HG02885 (cell line): ENCODE results near the gene MVD.

Experiments used
- ATAC-seq: cut with Tn5 transposase; IDR thresholded peaks from one replicate; pipeline ENCODE4 v1.9.1; 2021; ENCODE audit warnings: mild to moderate bottlenecking; ENCODE audit not compliant: unreplicated experiment, poor library complexity

MVD gene

DNA sequence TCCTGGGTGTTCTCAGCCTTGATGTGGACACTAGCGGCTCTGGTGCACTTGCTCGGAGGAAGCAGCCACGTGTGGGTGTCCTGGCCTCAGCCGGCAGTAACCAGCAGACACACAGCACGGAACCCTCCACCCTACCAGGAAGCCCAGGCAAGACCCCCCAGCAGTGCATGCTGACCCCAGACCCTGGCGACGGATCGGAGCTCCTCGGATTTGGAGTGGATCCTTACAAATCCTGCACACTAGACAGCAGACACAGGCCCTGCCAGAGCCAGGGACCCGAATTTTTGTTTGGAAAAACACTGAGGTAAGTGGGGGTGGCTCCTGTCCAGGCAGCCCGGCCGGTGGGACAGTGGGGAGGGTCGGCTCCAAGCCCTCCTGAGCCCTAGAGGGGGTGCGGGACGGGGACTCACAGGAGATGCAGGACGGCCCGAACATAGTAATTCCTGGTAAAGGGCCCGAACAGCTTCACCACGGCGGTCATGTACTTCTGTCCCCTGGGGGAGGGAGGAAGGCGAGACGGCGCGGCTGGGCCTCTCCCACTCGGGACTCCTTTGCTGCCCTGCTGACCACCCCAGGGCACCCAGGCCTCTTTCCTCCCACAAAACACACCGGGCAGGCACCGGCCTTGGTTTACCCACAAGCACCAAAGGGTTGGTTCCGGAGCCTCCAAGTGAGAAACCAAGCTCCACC, 16.4 kb downstream of the MVD start:
- no peak for ATAC-seq

DNA sequence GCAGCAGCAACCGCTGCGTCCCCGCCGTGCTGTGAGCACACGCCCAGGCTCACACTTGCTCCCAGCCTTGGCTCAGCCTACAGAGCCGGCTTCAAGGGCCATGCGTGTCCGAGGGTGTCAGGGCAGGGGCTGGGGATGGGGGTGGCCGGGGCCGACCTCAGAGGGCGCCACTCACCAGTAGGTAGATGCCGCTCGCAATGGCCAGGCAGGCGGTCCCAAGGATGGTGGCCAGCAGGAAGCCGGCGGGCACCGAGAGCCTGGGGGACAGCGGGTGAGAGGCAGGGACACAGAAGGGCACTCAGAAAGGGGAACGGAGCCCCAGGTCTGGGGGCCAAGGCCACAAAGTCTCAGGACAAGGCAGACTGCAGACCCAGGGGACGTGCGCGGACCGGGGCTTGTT, 16.9 kb downstream of the MVD start:
- ATAC-seq: no peak

DNA sequence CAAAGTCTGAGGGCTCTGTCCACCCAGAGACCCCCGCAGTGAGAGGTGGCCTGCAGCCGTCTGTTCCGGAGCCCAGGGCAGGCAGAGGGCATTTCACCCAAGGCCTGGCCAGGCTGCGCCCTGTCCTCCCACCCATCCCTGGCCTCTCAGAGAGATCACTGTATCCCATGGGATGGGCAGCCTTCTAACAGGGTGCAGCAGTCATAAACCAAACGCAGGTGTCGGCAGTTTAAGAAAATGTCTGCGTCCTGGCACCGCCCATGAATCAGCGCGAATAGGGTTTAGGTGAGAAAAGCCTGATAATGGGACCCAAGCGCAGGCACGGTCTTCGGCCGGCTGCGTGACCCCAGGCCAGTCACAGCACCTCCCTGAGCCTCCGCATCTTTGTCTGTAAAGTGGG, 17.4 kb downstream of the MVD start:
- no peak for ATAC-seq

DNA sequence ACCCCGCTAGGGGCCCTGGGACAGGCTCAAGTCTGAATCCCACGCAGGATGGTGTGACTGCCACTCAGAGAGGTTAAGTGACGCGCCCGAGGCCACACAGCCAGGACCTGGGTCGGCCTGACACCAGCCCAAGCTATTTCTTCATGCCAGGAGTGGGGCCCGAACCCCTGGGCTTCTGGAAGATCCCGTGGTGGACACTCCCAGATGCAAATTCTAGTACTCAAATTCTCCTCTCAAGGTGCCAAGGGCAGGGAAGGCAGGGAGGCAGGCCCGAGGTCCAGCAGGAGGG, 19.3 kb downstream of the MVD start:
- no peak for ATAC-seq

DNA sequence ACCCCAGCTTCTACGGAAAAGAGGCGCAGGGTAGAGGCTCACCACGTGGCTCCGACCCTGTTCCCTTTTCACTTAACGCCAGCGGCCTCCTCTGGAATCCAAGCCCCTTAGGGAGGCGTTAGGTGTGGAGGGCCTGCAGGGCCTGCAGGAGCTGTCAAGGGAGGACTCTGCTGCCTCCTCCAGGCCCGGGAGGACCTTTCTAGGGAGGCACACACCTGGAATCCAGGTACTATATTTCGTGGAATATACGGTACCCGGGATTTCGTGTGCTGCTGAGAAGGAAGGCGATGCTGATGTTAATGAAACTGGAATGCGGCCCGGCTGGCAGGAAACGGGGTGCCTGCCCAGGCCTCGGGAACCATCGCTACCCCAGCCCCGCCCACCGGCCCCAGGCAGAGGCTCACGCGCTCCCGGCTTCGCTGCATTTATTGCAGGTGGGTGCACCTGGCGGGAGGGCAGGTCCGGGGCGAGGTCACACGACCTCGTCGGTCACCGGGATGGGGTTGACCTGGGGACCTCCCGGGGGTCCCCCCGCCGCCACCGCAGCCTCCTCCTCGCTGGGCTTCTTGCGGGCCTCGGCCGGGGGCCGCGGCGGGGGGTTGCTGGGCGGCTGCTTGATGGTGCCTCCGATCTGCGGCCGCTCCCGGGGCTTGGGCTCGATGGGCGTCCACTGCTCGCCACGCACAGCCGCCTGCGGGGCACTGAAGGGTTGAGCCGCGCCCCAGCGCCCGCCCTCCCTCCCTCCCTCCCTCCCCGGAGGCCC, 19.8 kb downstream of the MVD start:
- no peak for ATAC-seq

DNA sequence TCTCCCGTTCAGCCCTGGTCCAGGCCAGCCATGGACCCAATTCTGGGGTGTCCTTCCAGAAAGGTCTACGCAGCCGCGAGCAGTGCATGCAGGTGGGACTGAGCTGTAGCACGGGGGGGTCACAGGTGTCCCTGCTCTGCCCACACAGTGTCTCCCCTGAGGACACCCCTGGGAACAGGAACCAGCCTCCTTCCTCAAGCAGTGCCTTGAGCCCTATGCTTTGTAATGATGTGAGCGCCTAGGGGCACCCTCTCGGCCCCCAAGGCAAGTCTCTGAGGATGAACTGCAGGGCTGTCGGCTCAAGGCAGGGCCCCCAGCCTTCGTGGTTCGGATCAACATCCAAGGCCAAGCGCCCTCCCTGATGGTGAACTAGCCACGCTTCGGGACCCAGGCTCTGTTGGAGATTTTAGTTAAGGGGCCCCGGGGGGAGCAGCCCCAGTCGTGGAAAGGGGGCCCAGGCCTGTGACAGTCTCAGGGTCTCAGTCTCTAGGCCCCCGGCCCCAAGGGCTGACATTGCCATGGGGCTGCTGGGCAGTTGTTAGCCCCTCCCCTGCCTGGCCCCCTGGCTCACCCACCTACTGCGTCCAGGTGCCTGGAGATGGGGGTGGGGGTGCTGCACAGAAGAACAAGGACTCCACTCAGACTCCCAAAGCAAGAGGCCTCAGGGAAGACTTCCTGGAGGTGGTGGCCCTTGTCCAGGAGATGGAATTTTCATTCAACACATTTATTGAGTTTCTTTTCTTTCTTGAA, 22.2 kb downstream of the MVD start:
- ATAC-seq: no peak

DNA sequence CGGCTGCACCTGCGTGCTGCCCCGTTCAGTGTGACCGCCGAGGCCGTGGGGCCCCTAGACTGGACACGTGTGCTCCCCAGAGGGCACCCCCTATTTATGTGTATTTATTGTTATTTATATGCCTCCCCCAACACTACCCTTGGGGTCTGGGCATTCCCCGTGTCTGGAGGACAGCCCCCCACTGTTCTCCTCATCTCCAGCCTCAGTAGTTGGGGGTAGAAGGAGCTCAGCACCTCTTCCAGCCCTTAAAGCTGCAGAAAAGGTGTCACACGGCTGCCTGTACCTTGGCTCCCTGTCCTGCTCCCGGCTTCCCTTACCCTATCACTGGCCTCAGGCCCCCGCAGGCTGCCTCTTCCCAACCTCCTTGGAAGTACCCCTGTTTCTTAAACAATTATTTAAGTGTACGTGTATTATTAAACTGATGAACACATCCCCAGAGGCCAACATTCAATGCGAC, 22.8 kb downstream of the MVD start:
- ATAC-seq: no peak

DNA sequence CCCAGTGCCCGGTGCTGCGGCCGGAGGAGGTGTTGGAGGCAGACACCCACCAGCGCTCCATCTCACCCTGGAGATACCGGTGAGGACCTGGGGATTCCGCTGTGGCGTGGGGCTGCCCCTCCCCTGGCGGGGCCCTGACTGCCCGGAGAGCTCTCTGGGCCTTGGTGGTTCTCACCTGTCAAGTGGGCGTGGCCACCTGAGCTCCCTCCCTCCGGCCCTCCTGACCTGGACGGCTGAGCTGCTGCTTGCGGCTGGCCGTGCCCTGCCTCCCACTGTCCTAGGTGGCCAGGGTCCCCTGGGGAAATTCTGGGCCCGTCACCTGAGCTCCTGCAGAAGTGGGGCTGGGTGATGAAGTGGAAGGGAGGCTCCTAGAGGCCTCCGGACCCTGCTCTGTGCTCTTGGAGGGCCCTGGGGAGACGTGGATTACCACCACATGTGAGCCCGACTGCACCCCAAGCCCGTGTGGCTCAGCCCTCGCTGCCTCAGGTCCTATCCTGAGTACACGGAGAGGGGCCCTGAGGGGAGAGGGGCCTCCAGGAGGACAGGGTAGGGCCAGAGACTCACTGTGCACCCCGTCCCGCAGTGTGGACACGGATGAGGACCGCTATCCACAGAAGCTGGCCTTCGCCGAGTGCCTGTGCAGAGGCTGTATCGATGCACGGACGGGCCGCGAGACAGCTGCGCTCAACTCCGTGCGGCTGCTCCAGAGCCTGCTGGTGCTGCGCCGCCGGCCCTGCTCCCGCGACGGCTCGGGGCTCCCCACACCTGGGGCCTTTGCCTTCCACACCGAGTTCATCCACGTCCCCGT, 23.5 kb downstream of the MVD start:
- ATAC-seq: no peak

DNA sequence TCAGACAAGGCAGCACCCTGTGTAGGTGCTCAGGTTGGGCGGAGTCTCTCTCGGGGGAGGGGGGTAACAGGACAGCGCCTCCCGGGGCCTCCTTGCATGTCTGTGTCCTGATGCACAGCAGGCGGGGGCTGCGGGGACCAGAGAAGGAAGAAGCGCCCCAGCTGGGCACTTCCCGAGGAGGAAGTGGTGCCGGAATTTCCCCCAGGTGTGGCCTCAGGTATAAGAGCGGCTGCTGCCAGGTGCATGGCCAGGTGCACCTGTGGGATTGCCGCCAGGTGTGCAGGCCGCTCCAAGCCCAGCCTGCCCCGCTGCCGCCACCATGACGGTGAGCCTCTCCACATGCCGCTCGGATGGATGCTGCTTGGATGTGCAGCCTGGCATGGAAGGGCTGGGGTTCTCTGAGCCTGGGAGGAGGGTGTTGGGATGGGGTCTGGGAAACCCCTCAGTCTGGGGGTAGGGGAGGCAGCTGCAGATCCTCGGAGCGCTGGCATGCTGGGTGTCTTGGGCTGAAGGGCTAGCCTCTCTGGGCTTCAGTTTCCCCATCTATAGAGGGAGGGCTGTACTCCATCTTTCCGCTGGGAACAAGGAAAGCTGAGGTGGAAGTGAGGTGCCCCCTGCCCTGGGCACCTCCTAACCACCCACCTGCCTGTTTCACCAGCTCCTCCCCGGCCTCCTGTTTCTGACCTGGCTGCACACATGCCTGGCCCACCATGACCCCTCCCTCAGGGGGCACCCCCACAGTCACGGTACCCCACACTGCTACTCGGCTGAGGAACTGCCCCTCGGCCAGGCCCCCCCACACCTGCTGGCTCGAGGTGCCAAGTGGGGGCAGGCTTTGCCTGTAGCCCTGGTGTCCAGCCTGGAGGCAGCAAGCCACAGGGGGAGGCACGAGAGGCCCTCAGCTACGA, 24.3 kb downstream of the MVD start, which contains the start of gene IL17C:
TSS of gene IL17C (plus strand) at position 250 of the 908 bp plus-strand sequence. CDS start at position 320, 70 bp downstream.
- ATAC-seq: no peak

DNA sequence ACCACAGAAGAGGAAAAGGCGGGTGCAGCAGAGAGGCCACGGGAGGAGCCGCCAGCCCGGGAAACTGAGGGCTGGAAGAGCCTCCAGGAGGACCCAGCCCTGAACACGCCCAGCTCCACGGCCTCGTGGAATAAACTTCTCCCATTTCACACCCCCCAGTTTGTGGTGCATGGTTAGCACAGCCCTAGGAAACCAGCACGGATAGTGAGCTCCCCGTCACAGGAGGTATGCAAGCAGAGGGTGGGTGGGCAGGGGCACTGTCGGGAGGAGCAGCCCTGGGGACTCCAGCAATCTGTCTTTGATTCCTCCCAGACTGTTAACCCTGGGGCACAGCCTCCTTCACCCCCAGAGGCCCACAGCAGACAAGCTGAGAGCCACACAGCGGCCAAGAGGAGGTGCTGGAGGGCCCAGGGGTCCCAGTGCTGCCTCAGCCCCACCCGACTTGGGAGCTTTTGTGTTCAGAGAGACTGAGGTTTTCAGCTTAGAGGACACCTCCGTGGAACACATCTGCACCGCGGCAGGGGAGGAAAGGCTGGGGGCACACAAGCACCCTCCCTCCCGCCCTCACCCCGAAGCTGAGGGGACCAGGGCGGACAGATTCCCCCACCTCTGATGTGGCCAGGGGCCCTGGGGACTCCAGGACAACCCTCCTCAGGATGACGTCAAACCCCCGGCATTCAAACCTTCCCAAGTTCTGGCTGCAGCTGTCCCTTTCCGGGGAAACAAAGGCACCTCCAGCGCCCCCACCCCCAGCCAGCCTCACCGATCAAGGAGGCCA, 26.2 kb downstream of the MVD start:
- no peak for ATAC-seq

DNA sequence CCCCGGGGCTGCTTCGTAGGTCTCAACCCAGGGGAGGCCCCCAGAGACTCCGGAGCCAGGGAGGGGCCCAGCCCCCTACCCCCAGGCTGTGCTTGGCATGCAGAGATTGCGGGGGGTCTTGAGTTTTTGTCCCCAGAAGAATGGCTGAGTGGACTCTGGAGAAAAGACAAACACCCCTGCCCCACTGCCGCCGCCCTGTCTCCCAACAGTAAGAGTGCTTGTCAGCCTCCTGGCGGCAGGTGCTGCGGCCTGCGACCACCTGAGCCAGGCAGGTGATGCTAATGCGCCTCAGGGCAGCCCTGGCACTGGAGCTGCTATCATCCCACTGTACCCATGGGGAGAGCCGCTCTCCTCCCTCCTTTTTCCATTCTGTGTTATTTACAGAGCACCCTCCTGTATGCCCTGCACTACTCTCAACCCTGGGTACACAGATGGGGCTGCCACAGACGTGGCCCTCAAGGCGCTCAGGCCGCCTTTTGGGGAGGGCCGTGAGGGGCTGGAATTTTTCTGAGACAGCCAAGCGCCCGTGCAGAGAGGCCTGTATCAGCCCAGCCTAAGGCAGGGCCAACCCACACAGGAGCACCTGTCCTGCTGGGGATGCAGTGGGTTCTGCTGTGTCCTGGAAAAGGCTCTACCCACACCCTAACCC, 27.1 kb downstream of the MVD start:
- ATAC-seq: no peak

DNA sequence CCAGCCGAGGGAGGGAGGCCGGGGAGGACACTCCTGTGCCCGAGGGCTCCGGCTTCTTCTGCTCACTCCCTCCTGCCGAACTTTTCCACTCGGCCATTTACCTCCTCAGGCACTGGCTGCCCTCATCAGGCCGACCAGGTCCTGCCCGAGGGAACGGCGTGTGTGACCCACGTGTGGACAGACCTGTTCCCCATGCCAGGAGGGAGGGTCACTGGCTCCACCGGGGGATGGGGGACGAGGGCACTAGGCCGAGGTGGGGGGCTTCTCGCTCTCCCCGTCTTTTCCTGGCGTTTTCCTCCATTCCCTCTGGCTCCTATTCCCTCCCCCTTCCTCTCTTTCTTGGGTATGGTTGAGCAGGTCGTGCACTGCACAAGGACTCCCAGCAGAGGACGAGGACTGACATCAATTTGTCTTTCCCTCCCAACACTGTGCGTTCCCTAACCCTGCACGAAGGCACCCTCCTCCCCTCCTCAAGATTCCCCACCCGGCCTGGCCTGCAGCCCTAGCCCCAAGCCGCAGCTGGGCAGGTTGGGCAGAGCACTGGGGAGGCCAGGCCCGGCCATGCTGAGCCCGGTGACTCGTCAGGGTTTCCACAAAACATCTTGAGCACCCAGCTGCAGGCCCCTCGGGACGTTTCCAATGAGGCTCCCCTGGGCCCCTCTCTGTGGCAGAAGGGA, 27.8 kb downstream of the MVD start:
- ATAC-seq: no peak

DNA sequence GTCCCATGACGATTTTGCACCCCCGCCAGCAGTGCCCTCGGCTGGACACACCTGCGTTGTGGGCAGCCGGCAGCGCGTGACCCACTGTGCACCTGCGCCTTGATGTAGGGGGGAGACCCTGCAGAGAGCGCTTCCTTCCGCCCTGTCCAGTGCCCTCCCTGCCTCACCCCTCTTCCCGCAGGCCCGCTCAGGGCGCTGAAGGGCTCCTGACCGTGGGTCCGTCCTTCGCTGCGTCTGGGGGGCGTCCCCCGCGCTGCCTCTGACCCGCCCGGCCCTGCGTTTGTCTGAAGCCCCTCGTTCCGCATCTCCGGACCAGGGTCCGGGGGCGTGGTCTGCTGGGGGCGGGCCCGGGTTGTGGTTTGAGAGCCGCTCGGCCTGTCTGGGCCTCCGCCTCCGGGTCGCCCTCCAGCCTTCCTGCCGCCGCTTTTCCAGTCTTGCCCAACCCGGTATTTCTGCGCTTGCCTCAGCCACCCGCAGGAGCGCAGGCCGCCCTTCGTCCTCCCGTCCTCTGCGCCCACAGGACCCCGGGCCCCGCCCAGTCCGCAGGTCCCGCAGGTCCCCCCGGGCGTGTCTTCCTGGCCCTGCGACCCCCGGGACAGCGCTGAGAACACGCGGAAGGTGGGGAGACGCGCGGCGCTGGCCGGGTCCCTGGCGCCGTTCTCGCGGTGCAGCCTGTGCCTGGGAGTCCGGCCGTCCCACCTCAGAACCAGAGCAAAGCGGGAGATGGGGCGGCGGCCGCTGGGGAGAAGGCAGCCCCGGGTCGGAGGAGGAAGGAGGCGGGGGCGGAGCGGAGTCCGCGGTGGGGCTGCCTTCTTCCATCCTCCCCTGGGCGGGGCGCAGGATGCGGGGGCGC, 28.5 kb downstream of the MVD start:
- ATAC-seq: peak; percentile 51

DNA sequence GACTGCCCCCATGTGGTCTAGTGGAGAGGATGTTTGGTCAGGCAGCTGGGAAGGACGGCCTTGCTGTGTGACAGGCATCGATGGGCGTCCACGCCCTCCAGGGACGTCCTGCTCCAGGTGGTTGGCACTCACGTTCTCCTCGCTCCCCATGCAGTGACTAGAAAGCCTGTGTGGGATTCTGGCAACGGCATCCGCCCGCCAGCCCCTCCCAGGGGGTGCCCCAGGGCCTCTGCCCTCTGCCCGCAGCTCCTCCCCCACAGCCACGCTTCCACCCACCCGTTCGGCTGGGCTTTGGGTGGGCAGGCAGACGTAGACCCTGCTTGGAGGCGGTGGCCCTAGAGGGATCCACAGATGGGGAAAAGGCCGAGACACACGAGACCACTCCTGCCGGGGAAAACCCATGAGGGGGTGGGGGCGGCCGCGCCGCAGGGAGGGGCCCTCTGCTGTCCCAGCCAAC, 29.2 kb downstream of the MVD start:
- peak; percentile 27 for ATAC-seq

DNA sequence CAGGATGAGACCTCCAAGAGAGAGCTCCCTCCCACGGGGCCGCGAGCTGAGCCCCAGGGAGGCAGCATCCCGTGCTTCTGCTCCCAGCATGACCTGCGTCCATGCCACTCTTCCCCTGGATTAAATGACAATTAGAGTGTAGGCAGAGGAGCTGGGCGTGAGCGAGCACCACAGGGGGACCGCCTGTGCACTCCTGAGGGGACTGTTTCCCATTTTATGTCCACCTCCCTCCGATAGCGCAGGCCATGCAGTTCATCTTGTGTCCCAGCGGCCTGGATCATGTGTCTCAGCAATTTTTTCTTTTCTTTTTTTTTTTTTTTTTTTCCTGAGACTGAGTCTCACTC, 30.3 kb downstream of the MVD start:
- ATAC-seq: no peak

DNA sequence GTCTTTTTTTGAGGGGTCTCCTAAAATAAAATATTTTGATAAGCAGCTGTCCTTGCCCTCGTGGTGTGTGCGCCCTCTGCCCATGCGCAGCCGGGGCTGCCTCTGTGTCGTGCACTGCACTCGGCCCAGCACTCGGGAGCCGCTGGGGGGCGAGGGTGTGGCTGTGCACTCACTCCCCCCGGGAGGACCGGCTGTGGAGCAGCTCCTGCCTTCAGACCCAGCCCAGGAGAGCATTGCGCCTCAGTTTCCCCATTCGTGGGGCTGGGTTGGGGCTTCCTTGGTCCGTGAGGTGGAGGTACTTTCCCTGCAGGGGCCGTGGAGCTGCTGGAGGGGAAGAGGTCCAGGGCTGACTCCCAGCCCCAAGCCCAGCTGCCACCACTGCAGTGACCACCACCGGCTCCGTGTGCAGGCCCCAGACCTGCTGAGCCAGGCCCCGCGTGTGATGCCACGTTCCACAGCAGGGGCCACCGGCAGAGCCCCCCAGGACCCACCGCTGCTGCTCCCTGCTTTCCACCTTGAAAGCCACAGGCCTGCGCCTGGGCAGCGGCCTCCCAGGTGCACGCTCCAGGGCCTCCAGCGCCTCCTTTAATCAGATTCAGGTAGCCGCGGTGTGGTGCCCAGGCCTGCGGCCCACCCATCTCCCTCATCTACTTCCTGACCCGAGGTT, 30.8 kb downstream of the MVD start:
- ATAC-seq: no peak
